Measurements from ENCODE around the gene SOX6. TPM values are rescaled to one million over a fixed set of nuclear protein-coding genes. Genes with fewer than 3 reads are reported as not detected.
A peak's percentile ranks its signal among the peaks of the same experiment; 100 is the strongest.

Gene SOX6
- total and polyA plus RNA-seq, 8 donors: 5.1 to 23.0 (median 18.7) TPM

DNA sequence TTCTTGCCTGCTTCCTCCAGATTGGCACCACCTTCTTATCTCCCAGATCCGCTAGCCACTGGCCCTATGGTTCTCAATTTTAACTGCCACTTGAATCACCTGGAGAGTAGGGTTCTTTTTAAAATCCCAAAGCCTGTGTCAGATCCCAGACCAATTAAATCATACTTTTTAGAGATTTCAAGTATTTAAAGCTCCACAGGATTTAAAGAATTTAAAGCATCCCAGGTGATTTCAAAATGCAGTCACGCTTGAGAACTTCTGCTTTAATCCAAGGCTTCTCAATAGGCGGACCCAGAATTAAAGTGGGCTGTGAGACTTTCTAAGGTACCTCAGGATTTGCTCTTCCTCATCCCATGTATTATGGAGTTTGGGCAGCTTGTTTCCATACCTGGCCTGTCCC is 400.0 kb downstream of the SOX6 start:
- H3K36me3 ChIP-seq: no peaks in the 10 kb centered on the region
- no peaks in the 10 kb centered on the region for H3K4me1 ChIP-seq
- H3K9me3 ChIP-seq: no peaks in the 10 kb centered on the region
- no peak overlapping the region for H3K4me3 ChIP-seq
- no peak for FAIRE-seq
- no peak for DNase-seq
- TF ChIP-seq CTCF (IDR thresholded peaks at IDR 0.05): no peak
- WGBS, 2 donors: 95 to 96% methylated on average over 3 of the region's 3 CpGs
- no peak overlapping the region for H3K27ac ChIP-seq
- ATAC-seq: no peak
- intact Hi-C loops (cut with DNase I): no loop called here
- no peaks in the 10 kb centered on the region for H3K27me3 ChIP-seq

- intact Hi-C loops (cut with DNase I): no loop called here
- Histone ChIP-seq H3K9me3 (no peaks in the 10 kb centered on the region), H3K27me3 (no peaks in the 10 kb centered on the region), H3K4me3 (no peak overlapping the region), H3K36me3 (no peaks in the 10 kb centered on the region), H3K4me1 (no peaks in the 10 kb centered on the region), H3K27ac (no peak overlapping the region)
- ATAC-seq (no peak), DNase-seq (no peak), FAIRE-seq (no peak)
- no peak for TF ChIP-seq CTCF (IDR thresholded peaks at IDR 0.05)
- 84 to 89% methylated on average over 2 of the region's 2 CpGs for WGBS, 2 donors
These were observed 400.8 kb downstream of the SOX6 start for GRCh38 chr11:15955595-15955994.

DNA sequence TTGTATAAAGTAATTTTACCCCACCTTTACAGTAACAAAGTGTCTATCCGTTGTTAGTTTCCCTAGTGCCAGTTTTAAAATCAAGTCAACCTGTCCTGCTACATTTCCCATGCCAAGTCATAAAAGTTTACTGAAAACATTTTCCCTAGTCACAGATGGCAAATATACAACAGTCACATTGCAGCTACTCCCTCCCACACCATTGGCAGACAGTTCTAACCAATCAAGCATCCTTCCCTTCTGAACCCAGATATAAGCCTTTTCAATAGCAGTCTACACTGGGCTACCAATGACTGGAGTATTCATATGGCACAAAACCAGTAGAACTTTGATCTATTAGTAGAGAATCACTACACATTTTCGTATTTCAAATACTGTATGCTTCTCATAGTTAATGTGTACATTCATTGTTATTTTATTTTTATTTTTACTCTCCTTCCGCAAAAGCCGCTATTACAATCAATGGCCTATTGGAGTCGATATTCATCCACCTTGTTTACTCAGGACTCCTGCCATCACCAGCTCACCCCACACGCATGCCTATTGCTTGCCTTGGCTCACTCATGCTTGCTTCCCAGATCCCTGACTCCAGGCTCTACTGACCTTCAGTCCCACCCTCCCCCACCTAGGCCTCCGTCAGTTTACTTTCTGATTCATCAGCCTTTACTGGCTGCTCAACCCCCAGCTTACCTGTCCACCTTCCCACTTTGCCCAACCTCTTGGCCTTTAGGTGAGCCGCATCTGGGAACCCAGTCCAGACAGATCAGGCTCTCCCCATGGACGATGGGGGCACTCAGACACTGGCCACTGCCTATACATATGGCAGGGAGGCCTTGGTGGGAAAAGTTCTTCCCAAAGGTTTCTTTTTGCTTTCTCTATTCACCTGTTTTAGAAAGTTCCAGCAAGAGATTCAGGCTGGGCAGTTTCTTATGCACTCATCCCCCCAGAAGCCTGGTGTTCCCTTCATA is 408.4 kb downstream of the SOX6 start:
- ATAC-seq: peak in 3 of 4 donors; percentile 43 to 63 (median 48)
- WGBS, 2 donors: 85 to 86% methylated on average over 9 of the region's 9 CpGs
- no peak for FAIRE-seq
- Histone ChIP-seq H3K27ac (no peak overlapping the region), H3K4me1 (no peaks in the 10 kb centered on the region), H3K36me3 (no peaks in the 10 kb centered on the region), H3K27me3 (no peaks in the 10 kb centered on the region), H3K4me3 (no peak overlapping the region), H3K9me3 (no peaks in the 10 kb centered on the region)
- peak in 2 of 6 donors; percentile 35 for DNase-seq
- TF ChIP-seq CTCF (IDR thresholded peaks at IDR 0.05): no peak
- intact Hi-C loops (cut with DNase I): no loop called here

GRCh38 chr11:15945726-15946125 is 410.6 kb downstream of the SOX6 start:
- Histone ChIP-seq H3K4me3 (no peak overlapping the region), H3K4me1 (no peaks in the 10 kb centered on the region), H3K27me3 (no peaks in the 10 kb centered on the region), H3K9me3 (no peaks in the 10 kb centered on the region), H3K36me3 (no peaks in the 10 kb centered on the region), H3K27ac (no peak overlapping the region)
- WGBS, 2 donors: 87 to 95% methylated on average over 1 of the region's 1 CpG
- intact Hi-C loops (cut with DNase I): no loop called here
- no peak for TF ChIP-seq CTCF (IDR thresholded peaks at IDR 0.05)
- FAIRE-seq (no peak), DNase-seq (no peak), ATAC-seq (no peak)

DNA sequence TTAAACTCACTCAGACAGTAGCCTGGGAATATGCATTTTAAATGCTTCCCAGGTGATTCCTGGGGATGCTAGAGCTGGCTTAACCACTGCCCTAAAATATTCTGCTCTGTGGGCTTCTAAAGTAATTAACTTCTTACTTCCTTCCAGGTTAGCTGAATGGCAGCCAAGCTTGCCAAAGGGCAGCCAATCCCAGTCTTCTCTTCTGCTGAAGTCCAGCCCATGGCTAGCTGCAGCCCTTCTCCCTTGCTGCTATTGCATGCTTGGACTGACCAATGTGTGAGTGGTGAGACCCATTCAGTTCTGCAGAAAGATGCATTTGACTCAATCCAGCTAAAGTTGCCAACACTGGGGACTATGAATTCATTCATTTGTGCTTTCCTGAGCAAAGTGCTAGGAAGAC is 411.9 kb downstream of the SOX6 start:
- ATAC-seq (peak in 2 of 4 donors; percentile 28 to 36), FAIRE-seq (no peak), DNase-seq (no peak)
- Histone ChIP-seq H3K36me3 (no peaks in the 10 kb centered on the region), H3K27me3 (no peaks in the 10 kb centered on the region), H3K9me3 (no peaks in the 10 kb centered on the region), H3K4me3 (no peak overlapping the region), H3K27ac (no peak overlapping the region), H3K4me1 (no peaks in the 10 kb centered on the region)
- no peak for TF ChIP-seq CTCF (IDR thresholded peaks at IDR 0.05)
- intact Hi-C loops (cut with DNase I): no loop called here

All from pancreas (tissue), 10 donors.